ENCODE results near the gene PLD2. TPM values are rescaled to one million over a fixed set of nuclear protein-coding genes. Genes with fewer than 3 reads are reported as not detected.

The PLD2 gene
- total and polyA plus RNA-seq, 9 of the 15 experiments (the other 6 are each of a cell fraction or from before 2014, with no cell fraction given) = 0.20 to 7.5 (median 3.3) TPM

GRCh38 chr17:4818276-4818675, 11.3 kb downstream of the PLD2 start (continued):
- TF ChIP-seq AFF4 (CRISPR knock-in tag; IDR thresholded peaks at IDR 0.05) = no peak
- no peak for TF ChIP-seq ZNF274 (IDR thresholded peaks at IDR 0.05; ENCODE audit: borderline replicate concordance, low read depth, low read length)
- no peak for TF ChIP-seq ETS1 (conservative IDR thresholded peaks at IDR 0.05; ENCODE audit: control insufficient read depth, low read depth, low read length)
- TF ChIP-seq NCOA1 (IDR thresholded peaks at IDR 0.05; ENCODE audit: low read depth) = no peak
- no peak for TF ChIP-seq ZNF445 (CRISPR knock-in tag; IDR thresholded peaks at IDR 0.05; ENCODE audit: low read depth)
- TF ChIP-seq ETV6 (IDR thresholded peaks at IDR 0.05; ENCODE audit: borderline replicate concordance in 1 of 2, low read depth in 2 of 2, low read length in 1 of 2) = no peak
- TF ChIP-seq ETV6 (CRISPR knock-in tag; IDR thresholded peaks at IDR 0.05; ENCODE audit: borderline replicate concordance) = no peak
- no peak for TF ChIP-seq NR0B1 (IDR thresholded peaks at IDR 0.05; ENCODE audit: partially characterized antibody)
- TF ChIP-seq HDAC3 (IDR thresholded peaks at IDR 0.05; ENCODE audit: borderline replicate concordance, partially characterized antibody) = no peak
